Bronchial epithelial cell (primary cell): ENCODE results near the gene RIN1. TPM values are rescaled to one million over a fixed set of nuclear protein-coding genes. Genes with fewer than 3 reads are reported as not detected.

Source experiments
- DNase-seq: peaks from one replicate; pipeline ENCODE4 v3.0.0-alpha.2; 2010; ENCODE audit warnings: low read depth
- FAIRE-seq: peaks from 2 replicates; lab custom pipeline; 2011; peaks lifted over from hg19 to GRCh38; lab: Jason Lieb, UNC
- H3K27me3 ChIP-seq: 2 replicates; pipeline ENCODE4 v1.5.1; 2011; ENCODE audit warnings: low read length; ENCODE audit not compliant: control insufficient read depth, insufficient read depth
- H3K36me3 ChIP-seq: 2 replicates; pipeline ENCODE4 v1.5.1; 2011; ENCODE audit warnings: low read length; ENCODE audit not compliant: control insufficient read depth, insufficient read depth
- H3K4me3 ChIP-seq: 2 replicates; pipeline ENCODE4 v1.5.1; 2011; ENCODE audit warnings: mild to moderate bottlenecking, low read depth, low read length, control low read depth
- CTCF ChIP-seq: IDR thresholded peaks from 2 replicates; pipeline ENCODE4 v1.5.1; 2011; ENCODE audit warnings: mild to moderate bottlenecking, moderate library complexity, low read length, control low read depth, inconsistent platforms; ENCODE audit not compliant: insufficient read depth, severe bottlenecking
- total RNA-seq: library from RNA; depleted of rRNA; stranded (reverse); fragments of >200 nt; gene quantifications from 2 replicates; pipeline ENCODE4 v1.2.1, GENCODE V29; 2014

RIN1 gene
- total RNA-seq, 1 donor from 2014 or later: 19.0 TPM

GRCh38 chr11:66337103-66337899 lies 1.1 kb upstream of the RIN1 start:
- TF ChIP-seq CTCF: no peak
- Histone ChIP-seq H3K4me3 (no peak overlapping the region), H3K36me3 (peaks cover 51% of the 10 kb centered on the region), H3K27me3 (no peaks in the 10 kb centered on the region)
- FAIRE-seq (no peak), DNase-seq (no peak)

GRCh38 chr11:66335531-66336233 lies 552 bp downstream of the RIN1 start:
- TF ChIP-seq CTCF: no peak
- Histone ChIP-seq H3K36me3 (peaks cover 48% of the 10 kb centered on the region), H3K4me3 (peak overlapping the region; percentile 97), H3K27me3 (no peaks in the 10 kb centered on the region)
- FAIRE-seq (no peak), DNase-seq (peak; percentile 11)

- FAIRE-seq (no peak), DNase-seq (no peak)
- Histone ChIP-seq H3K4me3 (peak overlapping the region; percentile 97), H3K36me3 (peaks cover 43% of the 10 kb centered on the region), H3K27me3 (no peaks in the 10 kb centered on the region)
- no peak for TF ChIP-seq CTCF
These were observed 1.4 kb downstream of the RIN1 start for GRCh38 chr11:66334605-66335442.

GRCh38 chr11:66333896-66334604 lies 2.2 kb downstream of the RIN1 start:
- Histone ChIP-seq H3K27me3 (no peaks in the 10 kb centered on the region), H3K4me3 (no peak overlapping the region), H3K36me3 (peaks cover 43% of the 10 kb centered on the region)
- TF ChIP-seq CTCF: no peak
- FAIRE-seq (no peak), DNase-seq (no peak)

- Histone ChIP-seq H3K36me3 (peaks cover 38% of the 10 kb centered on the region), H3K4me3 (no peak overlapping the region), H3K27me3 (no peaks in the 10 kb centered on the region)
- peak; percentile 28 for FAIRE-seq
- DNase-seq: no peak
- TF ChIP-seq CTCF: no peak
These were observed 2.9 kb downstream of the RIN1 start for GRCh38 chr11:66333220-66333877.
